GM18517 (cell line): Measurements from ENCODE around the gene SCFD1.
A peak's percentile ranks its signal among the peaks of the same experiment; 100 is the strongest.
"Not testable (repeated sequence)": the region's sequence is repeated elsewhere in the genome, so short reads cannot be mapped to it uniquely, and the experiment has no call there.

Experiments used
- ATAC-seq: cut with Tn5 transposase; IDR thresholded peaks from one replicate; pipeline ENCODE4 v1.9.1; 2021; ENCODE audit warnings: mild to moderate bottlenecking, moderate library complexity; ENCODE audit not compliant: unreplicated experiment

Gene SCFD1

GRCh38 chr14:30621940-30622830, at the start of gene SCFD1:
Gene SCFD1, plus strand, starts transcription at chr14:30622319. Its CDS starts 20 bp downstream, at chr14:30622339.
- peak; percentile 81 for ATAC-seq

GRCh38 chr14:30572771-30573170, 49.3 kb upstream of the SCFD1 start:
- no peak for ATAC-seq

- no peak for ATAC-seq
Measured at GRCh38 chr14:30573226-30573814, 48.8 kb upstream of the SCFD1 start.

GRCh38 chr14:30573966-30574365, 48.2 kb upstream of the SCFD1 start:
- no peak for ATAC-seq

GRCh38 chr14:30574777-30575176, 47.3 kb upstream of the SCFD1 start:
- not testable (repeated sequence) for ATAC-seq

- not testable (repeated sequence) for ATAC-seq
Measured at GRCh38 chr14:30576333-30576732, 45.8 kb upstream of the SCFD1 start.

- no peak for ATAC-seq
Measured at GRCh38 chr14:30580616-30581282, 41.4 kb upstream of the SCFD1 start.

GRCh38 chr14:30581283-30581625, 40.9 kb upstream of the SCFD1 start:
- ATAC-seq = no peak

- no peak for ATAC-seq
Measured at GRCh38 chr14:30582376-30582775, 39.7 kb upstream of the SCFD1 start.

GRCh38 chr14:30584058-30584630, 38.0 kb upstream of the SCFD1 start:
- ATAC-seq = no peak

GRCh38 chr14:30585204-30585603, 36.9 kb upstream of the SCFD1 start:
- ATAC-seq = no peak

GRCh38 chr14:30587141-30587540, 35.0 kb upstream of the SCFD1 start:
- no peak for ATAC-seq

GRCh38 chr14:30588873-30589272, 33.2 kb upstream of the SCFD1 start:
- ATAC-seq = no peak

- no peak for ATAC-seq
Measured at GRCh38 chr14:30596935-30597334, 25.2 kb upstream of the SCFD1 start.

- no peak for ATAC-seq
Measured at GRCh38 chr14:30597504-30597903, 24.6 kb upstream of the SCFD1 start.

GRCh38 chr14:30600922-30601918, 20.9 kb upstream of the SCFD1 start:
- ATAC-seq = no peak

- no peak for ATAC-seq
Measured at GRCh38 chr14:30603402-30603801, 18.7 kb upstream of the SCFD1 start.

- ATAC-seq = not testable (repeated sequence)
Measured at GRCh38 chr14:30604696-30605095, 17.4 kb upstream of the SCFD1 start.

- no peak for ATAC-seq
Measured at GRCh38 chr14:30607156-30607780, 14.9 kb upstream of the SCFD1 start.

- no peak for ATAC-seq
Measured at GRCh38 chr14:30608533-30609006, 13.5 kb upstream of the SCFD1 start.
